Lung (tissue), 12 donors: ENCODE results near the gene CBLIF. TPM values are rescaled to one million over a fixed set of nuclear protein-coding genes. Genes with fewer than 3 reads are reported as not detected.
"Not testable (repeated sequence)": the region's sequence is repeated elsewhere in the genome, so short reads cannot be mapped to it uniquely, and the experiment has no call there.

ENCODE experiments used
- ATAC-seq: fragments of 200-7000 bp; cut with Tn5 transposase; one replicate; pipeline ENCODE4 v1.9.1; 2020; ENCODE audit warnings: moderate number of reproducible peaks; ENCODE audit not compliant: insufficient read depth, low FRiP score
- DNase-seq, 3 donors: peaks; one replicate each; pipeline ENCODE4 v3.0.0-alpha.2; 2013 to 2017
- H3K27ac ChIP-seq, 2 donors: one replicate each; pipeline ENCODE4 v1.5.1; 2013; ENCODE audit warnings: mild to moderate bottlenecking in 2 of 2, moderate library complexity in 2 of 2, control low read depth in 1 of 2, inconsistent platforms in 1 of 2, low read depth in 1 of 2, low read length in 1 of 2
- H3K27me3 ChIP-seq, 3 donors: one replicate each; pipeline ENCODE4 v1.5.1; 2013; ENCODE audit warnings: low read length in 2 of 3; ENCODE audit not compliant: control insufficient read depth in 3 of 3, insufficient read depth in 3 of 3
- H3K36me3 ChIP-seq, 4 donors: one replicate each; pipeline ENCODE4 v1.5.1; 2013; ENCODE audit warnings: low read length in 4 of 4, mild to moderate bottlenecking in 1 of 4, moderate library complexity in 1 of 4; ENCODE audit not compliant: control insufficient read depth in 4 of 4, insufficient read depth in 4 of 4
- H3K4me1 ChIP-seq, 5 donors: one replicate each; pipeline ENCODE4 v1.5.1; 2013; ENCODE audit warnings: low read length in 5 of 5, mild to moderate bottlenecking in 2 of 5, moderate library complexity in 1 of 5; ENCODE audit not compliant: control insufficient read depth in 5 of 5, insufficient read depth in 5 of 5
- H3K4me3 ChIP-seq: one replicate; pipeline ENCODE4 v1.5.1; 2013; ENCODE audit warnings: mild to moderate bottlenecking, control low read depth, moderate library complexity
- H3K9ac ChIP-seq, 2 donors: one replicate each; pipeline ENCODE4 v1.5.1; 2013; ENCODE audit warnings: low read length in 2 of 2, control low read depth in 1 of 2; ENCODE audit not compliant: insufficient read depth in 1 of 2
- H3K9me3 ChIP-seq, 4 donors: one replicate each; pipeline ENCODE4 v1.5.1; 2013; ENCODE audit warnings: low read length in 3 of 4, mild to moderate bottlenecking in 1 of 4, moderate library complexity in 1 of 4; ENCODE audit not compliant: control insufficient read depth in 4 of 4, insufficient read depth in 3 of 4
- CTCF ChIP-seq: IDR thresholded peaks from 2 replicates; pipeline ENCODE4 v1.5.1; 2012; ENCODE audit warnings: mild to moderate bottlenecking; ENCODE audit errors: control extremely low read depth, extremely low read depth
- WGBS, 2 donors: extraction: QIAGEN DNeasy Blood & Tissue Kit; methylation state at CpG; one replicate each; pipeline ENCODE4 v1.1.7; 2013; 5-methylcytosine and 5-hydroxymethylcytosine counted together
- polyA plus RNA-seq, 2 donors: library from polyadenylated mRNA; stranded (reverse); fragments of 200-250 nt; gene quantifications; one replicate each; pipeline ENCODE4 v1.2.1, GENCODE V29; 2013
- total RNA-seq, 2 donors: library from RNA; depleted of rRNA in 1 of 2; stranded (reverse); fragments of >200 nt in 1 of 2; gene quantifications; one replicate each; pipeline ENCODE4 v1.2.1, GENCODE V29; 2014 to 2021
- donor health status: control.
- donor health status: control.
- donor health status: Bipolar disorder and iron deficiency.
- donor health status: healthy.
- donor health status: DM: yes; HTN: yes; CAD: no.

The CBLIF gene
- total and polyA plus RNA-seq, 4 donors = not detected

- DNase-seq = no peak
- TF ChIP-seq CTCF = no peak
- H3K27me3 ChIP-seq = no peaks in the 10 kb centered on the region
- H3K27ac ChIP-seq = no peak overlapping the region
- WGBS, 2 donors = 6 to 19% methylated on average over 2 of the region's 2 CpGs
- no peaks in the 10 kb centered on the region for H3K4me1 ChIP-seq
- no peak overlapping the region for H3K4me3 ChIP-seq
- no peak overlapping the region for H3K9ac ChIP-seq
- no peak for ATAC-seq
- H3K9me3 ChIP-seq = no peaks in the 10 kb centered on the region
- no peaks in the 10 kb centered on the region for H3K36me3 ChIP-seq
Measured at GRCh38 chr11:59849129-59849528, 3.8 kb upstream of the CBLIF start.

GRCh38 chr11:59848439-59848838 lies 3.1 kb upstream of the CBLIF start:
- DNase-seq, H3K4me1 ChIP-seq, H3K9me3 ChIP-seq, H3K27me3 ChIP-seq, H3K27ac ChIP-seq, H3K9ac ChIP-seq, ATAC-seq, H3K4me3 ChIP-seq, H3K36me3 ChIP-seq: not testable (repeated sequence)
- WGBS, 2 donors = 94 to 97% methylated on average over 6 of the region's 6 CpGs

GRCh38 chr11:59847626-59848025 lies 2.3 kb upstream of the CBLIF start:
- H3K4me1 ChIP-seq = no peaks in the 10 kb centered on the region
- no peak overlapping the region for H3K4me3 ChIP-seq
- H3K9ac ChIP-seq = no peak overlapping the region
- WGBS, 2 donors = 71 to 79% methylated on average over 3 of the region's 3 CpGs
- ATAC-seq (no peak), DNase-seq (no peak)
- H3K36me3 ChIP-seq = no peaks in the 10 kb centered on the region
- H3K9me3 ChIP-seq = no peaks in the 10 kb centered on the region
- no peaks in the 10 kb centered on the region for H3K27me3 ChIP-seq
- TF ChIP-seq CTCF = no peak
- no peak overlapping the region for H3K27ac ChIP-seq

- Histone ChIP-seq H3K27me3 (no peaks in the 10 kb centered on the region), H3K36me3 (no peaks in the 10 kb centered on the region), H3K9ac (no peak overlapping the region), H3K9me3 (no peaks in the 10 kb centered on the region), H3K27ac (no peak overlapping the region), H3K4me1 (no peaks in the 10 kb centered on the region), H3K4me3 (no peak overlapping the region)
- no peak for DNase-seq
- ATAC-seq = no peak
- 74 to 86% methylated on average over 5 of the region's 5 CpGs for WGBS, 2 donors
- TF ChIP-seq CTCF = no peak
Measured at GRCh38 chr11:59846556-59846955, 1.3 kb upstream of the CBLIF start.
